DMS53 (cell line): ENCODE measurements around the gene NCDN.

ENCODE experiments used
- DNase-seq: peaks from one replicate; lab custom pipeline; 2025; lab: John Stamatoyannopoulos, UW

NCDN gene

GRCh38 chr1:35555212-35555584, 2.4 kb upstream of the NCDN start:
- no peak for DNase-seq

- peak; percentile 94 for DNase-seq
These were observed 1.8 kb upstream of the NCDN start for GRCh38 chr1:35555601-35556477.

DNA sequence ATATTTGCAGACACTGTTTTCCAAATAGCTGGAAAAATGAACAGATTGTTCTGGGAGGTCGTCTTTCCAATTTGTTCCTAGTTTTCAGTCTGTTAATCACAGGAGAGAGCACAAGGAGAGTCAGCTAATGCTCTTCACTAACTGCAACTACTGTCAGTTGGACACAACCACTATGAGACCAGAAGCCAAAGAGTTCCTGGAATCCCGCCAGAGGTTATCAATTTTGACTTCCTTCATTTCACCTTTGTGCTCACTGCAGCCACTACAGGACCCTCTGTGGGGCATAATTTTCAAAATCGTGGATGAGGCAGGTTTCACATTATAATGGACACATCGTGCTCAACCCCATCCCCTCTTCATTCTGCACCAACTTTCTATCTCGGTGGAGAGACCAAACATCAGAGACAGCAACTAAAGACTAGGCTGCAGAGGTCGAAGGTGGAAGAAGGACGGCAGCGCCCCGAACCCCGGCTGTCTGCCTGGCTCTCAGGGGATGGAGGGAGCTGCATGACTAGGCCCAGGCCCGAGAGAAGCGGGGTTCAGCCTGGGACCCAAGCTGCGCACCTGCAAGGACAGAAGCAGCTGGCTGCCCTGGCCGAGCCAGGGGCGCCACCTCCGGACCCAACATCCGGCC, 998 bp upstream of the NCDN start:
- DNase-seq, result peak; percentile 70

GRCh38 chr1:35557118-35557610, 435 bp upstream of the NCDN start, which contains the start of gene KIAA0319L:
TSS of gene KIAA0319L (minus strand) at chr1:35557403. CDS start at chr1:35554491, 2,912 bp downstream.
- DNase-seq, result peak; percentile 96

GRCh38 chr1:35558374-35559316, 1.0 kb downstream of the NCDN start:
- peak; percentile 52 for DNase-seq

- DNase-seq, result peak; percentile 61
These were observed 1.8 kb downstream of the NCDN start for GRCh38 chr1:35559317-35559944.

- no peak for DNase-seq
These were observed 2.9 kb downstream of the NCDN start for GRCh38 chr1:35560256-35561225.

- no peak for DNase-seq
These were observed 3.8 kb downstream of the NCDN start for GRCh38 chr1:35561297-35561971.

GRCh38 chr1:35561972-35562680, 4.5 kb downstream of the NCDN start:
- DNase-seq, result no peak

GRCh38 chr1:35563166-35563565, 5.6 kb downstream of the NCDN start:
- no peak for DNase-seq

- peak; percentile 90 for DNase-seq
These were observed 6.7 kb downstream of the NCDN start for GRCh38 chr1:35564037-35564883.

- no peak for DNase-seq
These were observed 7.5 kb downstream of the NCDN start for GRCh38 chr1:35564884-35565741.

DNA sequence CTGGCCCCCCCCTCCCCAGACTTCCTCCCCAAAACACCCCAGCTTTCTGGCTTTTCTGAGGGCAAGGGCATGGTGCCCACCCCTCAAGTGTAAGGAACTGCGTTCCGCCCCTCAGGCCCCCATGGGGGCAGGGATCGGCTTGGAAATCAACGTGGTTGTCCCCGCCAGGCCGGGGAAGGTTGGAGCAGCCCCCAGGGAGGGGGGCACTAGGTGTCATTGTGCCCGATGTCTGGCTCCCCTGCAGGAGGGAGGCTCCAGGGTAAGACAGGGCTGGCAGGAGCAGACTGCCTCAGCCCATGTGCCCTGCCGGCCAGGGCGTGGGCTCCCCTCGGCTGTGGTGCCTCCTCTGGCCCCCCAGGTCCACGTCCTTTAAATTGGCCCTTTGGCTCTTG, 8.1 kb downstream of the NCDN start:
- no peak for DNase-seq

DNA sequence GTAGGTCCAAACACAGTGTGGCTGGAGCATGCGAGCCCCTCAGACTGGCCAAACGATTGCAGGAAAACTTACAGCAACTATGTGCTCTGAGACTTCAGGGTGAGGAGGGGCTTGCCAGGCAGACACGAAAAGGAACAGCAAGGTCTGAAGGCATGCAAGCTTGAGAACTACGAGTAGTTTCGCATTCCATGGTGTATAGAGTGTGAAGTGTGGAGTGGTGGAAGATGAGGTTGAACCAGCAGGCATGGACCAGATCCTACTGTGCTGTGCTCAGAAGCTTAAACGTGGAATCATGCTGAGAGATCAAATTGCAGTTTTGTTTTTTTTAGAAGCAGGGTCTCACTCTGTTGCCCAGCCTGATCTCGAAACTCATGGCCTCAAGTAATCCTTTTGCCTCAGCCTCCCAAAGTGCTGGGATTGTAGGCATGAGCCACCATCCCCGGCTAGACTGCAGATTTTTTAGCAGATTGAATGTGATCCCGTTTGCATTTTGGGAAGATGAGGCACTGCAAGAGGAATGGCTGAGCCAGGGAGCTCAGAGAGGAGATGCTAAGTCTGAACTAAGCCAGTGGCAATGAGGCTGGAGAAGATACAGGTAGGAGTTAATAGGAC, 10.5 kb downstream of the NCDN start:
- DNase-seq, result no peak

DNA sequence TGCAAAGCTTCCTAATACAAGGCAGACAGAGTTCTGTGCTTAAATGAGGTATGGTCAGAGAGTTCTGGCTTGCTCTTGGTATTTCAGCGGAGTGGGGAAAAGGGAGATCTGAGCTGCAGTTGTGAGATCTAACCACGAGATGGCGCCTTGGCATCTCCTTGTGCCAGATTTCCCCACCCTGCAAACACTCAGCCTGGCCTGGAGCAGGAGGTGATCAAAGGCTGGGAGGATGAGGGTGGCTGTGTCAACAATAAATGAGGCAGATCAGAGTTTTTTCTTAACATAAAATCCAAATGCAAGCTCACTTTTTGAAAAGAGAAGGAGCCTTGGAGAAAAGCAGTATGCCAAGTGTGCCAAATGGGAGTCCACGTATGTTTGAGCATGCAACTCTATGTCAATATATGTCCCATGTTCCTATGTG, 11.4 kb downstream of the NCDN start:
- peak; percentile 82 for DNase-seq

GRCh38 chr1:35569936-35570335, 12.3 kb downstream of the NCDN start:
- DNase-seq, result no peak
